Glomerular endothelial cell (primary cell): Measurements from ENCODE around the gene CASS4. TPM values are rescaled to one million over a fixed set of nuclear protein-coding genes. Genes with fewer than 3 reads are reported as not detected.
A peak's percentile ranks its signal among the peaks of the same experiment; 100 is the strongest.

Experiments
- DNase-seq: peaks from one replicate; pipeline ENCODE4 v3.0.0-alpha.2; 2011; ENCODE audit warnings: low read depth, low spot score; ENCODE audit errors: extremely low read depth
- total RNA-seq: library from RNA; depleted of rRNA; stranded (reverse); fragments of >200 nt; gene quantifications from 2 replicates; pipeline ENCODE4 v1.2.3, GENCODE V29; 2015

CASS4 gene
- total RNA-seq, 1 donor from 2014 or later, result not detected

GRCh38 chr20:56442389-56443365 lies 30.6 kb downstream of the CASS4 start:
- DNase-seq, result no peak

DNA sequence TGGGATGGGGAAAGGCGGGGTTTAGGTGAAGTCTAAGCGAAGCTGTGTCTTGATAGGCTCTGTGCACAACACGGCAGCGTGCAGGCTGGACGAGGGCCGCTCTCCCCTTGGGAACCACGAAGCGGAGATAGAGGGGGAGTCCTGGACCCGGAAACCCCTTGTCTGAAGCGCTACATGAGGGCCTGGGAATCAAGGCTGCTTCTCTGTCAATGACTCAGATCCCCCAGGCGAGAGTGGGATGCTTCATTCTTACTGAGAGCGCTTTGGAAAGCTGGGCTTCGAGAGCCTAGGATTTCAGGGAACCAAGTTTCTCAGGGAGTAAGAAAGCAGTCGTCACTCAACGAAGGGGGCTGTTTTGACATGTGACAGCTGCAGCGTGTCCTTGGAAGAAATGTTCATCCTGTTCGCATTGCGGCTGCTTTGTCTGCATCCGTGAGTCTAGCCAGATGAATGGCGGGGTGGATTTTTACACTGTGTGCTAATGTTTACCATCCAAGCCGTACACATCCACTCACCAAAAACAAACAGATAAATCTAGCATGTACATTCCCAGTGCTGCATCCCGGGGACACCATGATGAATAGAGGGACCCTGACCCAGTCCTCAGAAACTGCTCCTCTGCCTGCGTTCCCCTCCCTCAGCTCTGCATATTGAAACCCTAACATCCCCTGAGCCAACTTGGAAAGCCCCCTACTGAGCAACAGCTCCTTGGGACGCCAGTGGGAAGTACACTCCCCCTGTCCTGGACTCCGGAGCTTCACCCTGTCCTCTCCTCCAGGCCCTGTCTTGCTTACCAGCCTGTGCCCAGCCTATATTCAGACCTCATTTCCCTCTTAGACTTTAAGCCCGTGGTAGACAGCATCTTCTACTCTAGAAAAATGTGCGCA lies 31.8 kb downstream of the CASS4 start:
- no peak for DNase-seq

- DNase-seq, result no peak
These were observed 33.1 kb downstream of the CASS4 start for GRCh38 chr20:56445130-56445529.

DNA sequence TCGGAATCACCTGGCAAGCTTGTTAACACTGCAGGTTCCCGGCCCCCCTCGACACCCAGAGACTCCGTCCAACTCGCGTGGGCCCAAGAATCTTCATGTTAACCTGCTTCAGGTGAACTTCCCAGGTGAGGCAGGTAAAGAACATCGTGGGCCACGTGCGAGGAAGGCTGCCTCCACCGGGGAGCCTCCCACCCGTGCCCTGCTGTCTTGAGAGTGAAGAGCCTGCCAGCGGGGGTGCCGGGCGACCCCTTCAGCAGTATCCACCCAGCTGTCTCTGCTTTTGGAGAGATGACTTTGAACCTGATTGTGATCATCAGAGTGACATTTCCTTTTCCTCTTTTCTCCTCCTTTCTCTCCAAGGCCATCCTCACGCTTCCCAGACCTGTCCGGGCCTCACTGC lies 33.5 kb downstream of the CASS4 start:
- no peak for DNase-seq

DNA sequence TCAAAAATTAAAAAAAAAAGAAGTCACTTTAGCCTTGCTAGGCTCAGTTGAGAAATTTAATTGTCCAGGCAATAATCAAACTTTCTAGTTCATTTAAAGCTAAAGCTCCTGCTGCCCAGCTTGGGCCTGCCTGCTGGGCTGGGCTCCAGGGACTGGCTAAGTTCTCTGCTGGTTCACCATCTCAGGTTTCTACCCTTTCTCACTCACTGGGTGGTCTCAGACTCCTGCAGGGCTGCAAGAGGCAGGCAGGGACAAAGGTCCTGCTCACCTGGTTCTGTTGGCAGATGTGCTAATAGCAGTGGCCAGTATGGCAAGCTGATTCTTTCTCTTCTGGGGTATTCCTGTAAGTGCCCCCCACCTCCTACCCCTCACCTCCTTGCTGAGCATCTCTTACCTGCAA lies 35.2 kb downstream of the CASS4 start:
- no peak for DNase-seq

- no peak for DNase-seq
These were observed 37.4 kb downstream of the CASS4 start for GRCh38 chr20:56449459-56449858.

DNA sequence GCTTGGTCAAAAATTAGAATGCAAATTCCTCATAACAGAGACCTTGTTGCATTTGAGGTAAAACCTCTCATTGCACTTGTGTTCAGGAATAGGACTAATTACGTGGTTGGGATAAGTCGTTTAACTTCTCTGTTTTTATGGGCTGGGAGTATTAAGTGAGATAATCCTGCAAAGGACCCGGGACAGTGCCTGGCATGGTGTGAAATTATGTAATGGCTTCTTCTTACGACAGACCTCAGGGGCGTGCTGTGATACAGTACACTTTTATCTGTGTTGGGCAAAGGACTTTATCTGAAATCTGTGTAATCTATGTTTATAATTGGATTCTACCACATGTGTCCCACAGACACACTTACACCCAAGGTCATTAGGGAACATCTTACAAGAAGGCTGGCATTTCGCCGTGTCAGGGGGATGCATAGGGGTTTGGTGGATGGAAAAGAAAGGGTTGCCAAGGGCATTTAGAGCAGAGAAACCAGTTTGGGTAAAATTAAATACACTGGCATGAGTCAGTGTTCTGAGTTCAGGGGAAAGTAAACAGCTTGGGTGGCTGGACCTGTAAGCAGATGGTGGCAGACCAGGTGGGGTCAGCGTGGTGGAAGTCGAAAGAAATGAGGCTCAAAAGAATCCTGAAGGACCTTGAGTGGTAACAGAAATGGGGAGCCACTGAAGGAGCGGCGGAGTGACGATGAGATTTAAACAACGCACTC lies 39.2 kb downstream of the CASS4 start:
- DNase-seq, result no peak

DNA sequence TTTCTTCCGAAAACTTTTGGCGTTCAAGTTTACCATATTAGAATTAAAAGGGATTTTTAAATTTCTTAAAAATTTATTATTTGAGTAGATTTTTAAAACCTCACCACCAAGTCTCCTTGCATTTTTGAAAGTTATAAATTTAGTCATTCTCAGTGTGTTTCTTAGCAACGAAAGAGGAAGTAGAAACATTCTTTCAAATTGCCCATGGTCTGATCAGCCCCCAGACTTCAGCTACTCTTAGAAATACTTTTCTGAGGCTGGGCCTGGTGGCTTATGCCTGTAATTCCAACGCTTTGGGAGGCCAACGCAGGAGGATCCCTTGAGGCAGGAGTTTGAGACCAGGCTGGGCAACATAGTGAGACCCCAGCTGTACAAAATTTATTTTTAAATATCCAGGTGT lies 41.3 kb downstream of the CASS4 start:
- no peak for DNase-seq

GRCh38 chr20:56454754-56455153 lies 42.7 kb downstream of the CASS4 start:
- no peak for DNase-seq

- DNase-seq, result no peak
These were observed 46.3 kb downstream of the CASS4 start for GRCh38 chr20:56458206-56458821.

DNA sequence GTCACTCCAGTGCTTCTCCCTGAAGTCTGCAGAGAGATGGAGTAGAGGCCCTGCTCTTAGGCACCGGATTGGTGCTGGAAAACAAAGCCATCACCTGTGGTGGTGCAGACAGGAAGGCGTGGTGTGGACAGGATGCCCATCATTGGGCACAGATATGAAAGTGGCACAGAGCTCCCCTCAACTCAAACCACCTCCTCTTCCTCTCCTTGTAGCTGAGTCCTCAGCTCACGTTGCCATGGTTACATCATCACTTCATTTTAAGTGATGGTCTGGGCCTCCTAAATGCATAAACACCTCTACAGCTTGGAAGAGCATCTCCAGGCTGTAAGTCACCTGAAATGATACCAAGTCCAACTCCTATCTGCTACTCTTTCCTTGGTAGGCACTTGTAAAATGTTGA lies 48.4 kb downstream of the CASS4 start:
- DNase-seq, result no peak

DNA sequence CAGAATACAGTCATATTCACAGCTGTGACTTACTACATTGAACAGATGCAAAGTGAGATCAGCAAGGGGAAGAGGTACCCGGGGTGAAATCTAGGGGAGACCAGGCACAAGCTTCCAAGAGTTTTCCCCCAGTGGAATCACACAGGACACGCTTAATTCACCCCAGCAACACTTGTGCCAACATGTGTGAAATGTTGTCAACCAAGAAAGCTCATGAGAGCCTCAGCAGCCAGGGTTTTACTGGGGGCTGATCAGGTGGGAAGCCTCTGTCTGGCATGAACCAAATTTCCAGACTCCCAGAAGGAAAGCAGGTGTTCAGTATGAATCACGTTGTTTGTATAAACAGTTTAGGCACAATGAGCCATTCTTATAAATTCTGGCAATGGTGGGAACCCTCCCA lies 49.5 kb downstream of the CASS4 start:
- DNase-seq, result no peak

DNA sequence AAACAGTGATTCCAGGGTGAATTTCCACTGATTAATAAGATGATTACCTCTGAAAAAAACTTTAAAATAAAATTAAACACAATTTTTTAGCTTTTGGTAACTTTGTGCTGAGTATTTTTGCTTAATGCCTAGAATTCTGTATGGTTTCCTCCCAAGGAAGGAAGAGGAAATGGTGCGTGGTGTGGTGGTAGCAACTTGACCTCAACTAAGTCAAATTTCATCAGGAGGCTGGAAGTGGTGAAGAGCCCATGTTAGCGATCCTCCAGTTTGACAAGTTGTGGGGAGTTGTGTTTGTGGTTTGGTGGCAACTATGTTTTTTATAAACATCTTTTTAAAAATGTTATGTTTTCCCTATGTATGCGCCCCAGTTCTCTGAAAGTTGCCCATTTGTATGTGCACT lies 51.4 kb downstream of the CASS4 start:
- DNase-seq, result no peak

GRCh38 chr20:56465997-56466396 lies 53.9 kb downstream of the CASS4 start:
- DNase-seq, result no peak

- DNase-seq, result no peak
These were observed 55.9 kb downstream of the CASS4 start for GRCh38 chr20:56467968-56468315.

DNA sequence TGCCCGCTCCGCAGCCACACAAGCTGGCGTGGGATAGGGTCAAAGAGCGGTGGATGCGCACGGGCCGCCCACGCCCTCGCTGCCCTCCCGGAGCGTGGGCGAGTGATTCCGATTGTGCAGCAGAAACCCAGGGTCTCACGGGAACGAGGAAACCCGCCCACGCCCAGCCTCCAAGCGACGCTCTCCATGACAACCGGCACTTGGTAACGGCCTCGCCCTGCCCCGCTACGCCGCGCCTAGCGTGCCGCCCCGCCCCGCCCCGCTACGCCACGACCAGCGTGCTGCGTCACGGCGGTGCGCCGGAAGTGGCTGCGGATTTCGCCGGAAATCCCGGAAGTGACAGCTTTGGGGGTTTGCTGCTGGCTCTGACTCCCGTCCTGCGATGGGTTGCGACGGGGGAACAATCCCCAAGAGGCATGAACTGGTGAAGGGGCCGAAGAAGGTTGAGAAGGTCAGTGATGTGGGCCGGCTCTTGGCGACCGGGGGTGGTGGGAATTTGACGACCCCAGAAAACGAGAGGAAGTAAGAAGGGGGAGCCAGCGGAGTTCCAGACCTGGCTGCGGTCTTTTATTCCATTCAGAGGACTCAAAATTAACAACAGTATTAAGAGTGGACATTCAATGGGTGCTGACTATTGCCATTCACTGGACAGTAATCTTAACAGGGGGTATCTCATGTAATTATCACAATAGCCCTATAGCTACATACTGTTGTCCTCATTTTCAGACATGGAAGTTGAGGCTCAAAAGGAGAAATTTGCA lies 56.4 kb downstream of the CASS4 start, which contains the start of gene RTF2:
TSS of gene RTF2 (plus strand) at position 312 of the 761 bp plus-strand sequence. CDS start at position 383, 71 bp downstream.
- DNase-seq, result peak; percentile 31

GRCh38 chr20:56469077-56469449 lies 57.0 kb downstream of the CASS4 start:
- no peak for DNase-seq

DNA sequence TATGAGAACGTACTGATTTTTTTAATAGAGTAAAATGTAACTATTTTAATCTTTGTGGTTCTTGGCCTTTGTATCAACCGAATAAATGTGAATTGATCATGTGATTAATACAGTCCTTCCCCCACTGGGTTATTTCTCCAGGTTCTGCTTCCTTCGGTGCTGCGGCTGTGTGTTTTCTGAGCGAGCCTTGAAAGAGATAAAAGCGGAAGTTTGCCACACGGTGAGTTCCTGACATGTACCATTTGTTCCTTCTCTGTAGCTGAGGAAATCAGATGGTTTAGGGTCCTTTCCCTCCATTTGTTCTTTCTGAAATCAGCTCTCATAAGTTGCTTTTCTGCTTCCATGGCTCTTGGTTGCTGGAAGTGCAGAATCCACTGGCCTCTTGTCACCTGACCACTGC lies 71.9 kb downstream of the CASS4 start:
- DNase-seq, result no peak

DNA sequence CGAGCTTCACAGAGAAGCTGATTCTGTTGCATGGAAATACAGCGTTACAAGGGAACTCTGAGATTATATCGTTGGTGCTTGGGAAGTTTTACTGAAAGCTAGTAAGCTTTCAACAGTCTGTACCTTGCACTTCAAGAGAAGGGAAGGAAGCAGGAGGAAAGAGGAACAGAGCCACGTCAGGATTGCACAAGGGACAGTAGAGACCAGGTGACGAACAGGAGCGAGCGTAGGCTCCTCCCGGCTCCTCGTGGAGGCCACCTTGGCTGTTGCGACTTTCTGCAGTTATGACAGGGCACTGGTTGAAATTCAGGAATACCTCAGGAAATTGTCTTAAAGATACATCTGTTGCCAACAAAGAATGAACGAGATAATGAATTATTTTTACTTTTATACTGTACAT lies 75.2 kb downstream of the CASS4 start:
- no peak for DNase-seq

GRCh38 chr20:56488566-56488965 lies 76.5 kb downstream of the CASS4 start:
- DNase-seq, result no peak
